ENCODE measurements around the gene TNPO3. TPM values are rescaled to one million over a fixed set of nuclear protein-coding genes. Genes with fewer than 3 reads are reported as not detected.
A peak's percentile ranks its signal among the peaks of the same experiment; 100 is the strongest.
"Not testable (repeated sequence)": the region's sequence is repeated elsewhere in the genome, so short reads cannot be mapped to it uniquely, and the experiment has no call there.

Gene TNPO3
- total RNA-seq, 1 experiment from 2014 or later, result 61.5 TPM

DNA sequence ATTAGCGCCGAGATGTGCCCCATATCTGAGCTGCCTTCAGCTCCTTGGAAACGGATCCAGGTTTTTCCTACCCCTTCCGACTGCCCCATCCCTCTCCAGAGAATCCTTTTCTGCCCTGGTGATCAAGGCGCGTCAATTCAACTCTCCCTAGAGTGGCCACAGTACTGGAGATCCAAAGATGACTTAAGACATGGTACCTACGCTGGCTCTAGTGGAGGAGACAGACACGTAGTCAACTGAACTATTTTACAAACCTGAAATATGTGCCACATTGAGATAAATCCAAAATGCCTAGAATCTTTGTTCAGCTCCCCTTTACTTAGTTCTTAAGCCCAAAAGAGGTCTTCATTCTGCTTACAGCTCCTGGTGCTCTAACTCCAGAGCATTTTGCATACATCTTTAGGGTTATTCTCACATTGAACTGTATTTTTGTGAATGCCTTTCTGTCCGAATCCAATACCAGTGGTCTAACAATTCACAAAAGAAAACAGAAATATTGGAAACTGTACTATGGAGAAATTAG is 444 bp upstream of the TNPO3 start:
- H3K27me3 ChIP-seq (replicated peaks), result no peaks in the 10 kb centered on the region
- H3K4me1 ChIP-seq (replicated peaks), result peaks cover 5% of the 10 kb centered on the region; the same call in 1 of the 2 replicates
- H3K27ac ChIP-seq, result peak overlapping the region; percentile 97
- no peak for DNase-seq (ENCODE audit: low read depth in 1 of 2, low spot score in 2 of 2)
- peaks cover 17% of the 10 kb centered on the region for H3K36me3 ChIP-seq
- H3K4me3 ChIP-seq, result peak overlapping the region; percentile 78
- no peaks in the 10 kb centered on the region for H3K9me3 ChIP-seq (replicated peaks)

DNA sequence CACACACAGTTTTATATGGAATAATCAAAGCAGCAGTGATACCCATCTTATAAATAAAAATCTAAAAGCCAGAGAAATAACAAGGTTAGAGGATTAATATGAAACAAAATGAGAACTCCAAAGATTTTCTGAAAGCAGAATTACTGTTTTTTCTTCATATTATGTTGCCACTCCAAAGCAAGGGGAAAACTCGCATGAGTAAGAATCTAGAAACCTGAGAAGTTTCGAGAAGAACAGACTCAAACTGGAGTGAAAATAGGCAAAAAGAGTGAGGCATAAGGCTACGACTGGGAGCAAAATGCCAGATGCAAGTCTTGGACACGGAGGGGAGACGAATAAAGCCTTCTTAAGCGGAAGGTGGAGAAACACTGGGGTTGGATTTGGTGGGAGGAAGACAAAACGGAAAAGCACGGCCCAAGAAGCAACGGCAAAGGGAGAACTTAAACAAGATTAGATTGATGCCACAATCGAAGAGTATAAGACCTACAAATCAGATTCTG is 923 bp downstream of the TNPO3 start:
- Histone ChIP-seq H3K36me3 (peaks cover 23% of the 10 kb centered on the region), H3K27ac (peak overlapping the region; percentile 97), H3K4me1 (replicated peaks) (peaks cover 12% of the 10 kb centered on the region), H3K4me3 (peak overlapping the region; percentile 78), H3K27me3 (replicated peaks) (no peaks in the 10 kb centered on the region), H3K9me3 (replicated peaks) (no peaks in the 10 kb centered on the region)
- no peak for DNase-seq (ENCODE audit: low read depth in 1 of 2, low spot score in 2 of 2)

DNA sequence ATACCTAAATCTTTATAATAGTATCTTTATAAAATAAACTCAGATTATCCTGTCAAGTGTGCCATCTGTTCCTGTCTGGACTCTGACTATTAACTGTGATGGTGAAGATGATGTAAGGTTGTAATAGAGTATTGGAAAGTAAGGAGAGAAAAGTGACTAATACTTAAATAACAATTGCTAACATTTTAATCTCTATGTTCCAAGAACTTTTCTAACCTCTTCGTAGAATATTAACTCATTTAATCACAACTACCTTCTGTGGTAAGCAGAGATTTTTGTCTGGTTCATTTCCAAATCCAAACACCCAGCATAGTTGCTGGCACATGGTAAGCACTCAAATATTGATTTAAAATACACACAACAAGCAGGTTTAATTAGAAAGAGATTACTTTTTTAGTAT is 2.5 kb downstream of the TNPO3 start:
- H3K4me1 ChIP-seq (replicated peaks), result peaks cover 28% of the 10 kb centered on the region
- H3K27me3 ChIP-seq (replicated peaks), result no peaks in the 10 kb centered on the region
- no peak overlapping the region for H3K27ac ChIP-seq
- no peak overlapping the region for H3K4me3 ChIP-seq
- no peak for DNase-seq (ENCODE audit: low read depth in 1 of 2, low spot score in 2 of 2)
- no peaks in the 10 kb centered on the region for H3K9me3 ChIP-seq (replicated peaks)
- peaks cover 23% of the 10 kb centered on the region for H3K36me3 ChIP-seq

DNA sequence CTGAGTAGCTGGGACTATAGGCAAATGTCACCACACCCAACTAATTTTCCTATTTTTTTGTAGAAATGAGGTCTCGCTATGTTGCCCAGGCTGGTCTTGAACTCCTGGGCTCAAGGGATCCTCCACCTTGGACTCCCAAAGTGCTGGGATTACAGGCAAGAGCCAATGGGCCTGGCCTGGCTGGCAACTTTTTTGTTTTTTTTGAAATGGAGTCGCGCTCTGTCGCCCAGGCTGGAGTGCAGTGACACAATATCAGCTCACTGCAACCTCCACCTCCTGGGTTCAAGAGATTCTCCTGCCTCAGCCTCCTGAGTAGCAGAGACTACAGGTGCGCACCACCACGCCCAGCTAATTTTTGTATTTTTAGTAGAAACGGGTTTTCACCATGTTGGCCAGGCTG is 3.5 kb downstream of the TNPO3 start:
- not testable (repeated sequence) for H3K4me3 ChIP-seq; DNase-seq (ENCODE audit: low read depth in 1 of 2, low spot score in 2 of 2)
- H3K36me3 ChIP-seq, result peaks cover 23% of the 10 kb centered on the region

DNA sequence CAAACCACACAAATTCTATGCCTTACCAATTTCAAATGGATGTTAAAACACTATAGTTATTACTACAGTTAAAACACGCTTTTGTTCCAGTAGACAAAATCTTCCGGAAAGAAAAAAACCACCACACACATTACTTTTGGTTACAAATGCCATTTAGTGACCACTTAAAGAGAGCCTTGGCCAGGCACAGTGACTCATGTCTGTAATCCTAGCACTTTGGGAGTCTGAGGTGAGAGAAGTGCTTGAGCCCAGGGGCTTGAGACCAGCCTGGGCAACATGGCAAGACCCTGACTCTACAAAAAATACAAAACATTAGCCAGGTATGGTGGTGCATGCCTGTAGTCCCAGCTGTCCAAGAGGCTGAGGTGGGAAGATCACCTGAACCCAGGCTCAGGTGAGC is 7.2 kb downstream of the TNPO3 start:
- Histone ChIP-seq H3K36me3 (peaks cover 23% of the 10 kb centered on the region), H3K27ac (no peak overlapping the region), H3K4me3 (no peak overlapping the region), H3K27me3 (replicated peaks) (no peaks in the 10 kb centered on the region), H3K9me3 (replicated peaks) (no peaks in the 10 kb centered on the region), H3K4me1 (replicated peaks) (peaks cover 24% of the 10 kb centered on the region)
- peak in 1 of 2 experiments; percentile 23 for DNase-seq (ENCODE audit: low read depth in 1 of 2, low spot score in 2 of 2)

More for the DNA sequence above, 3.5 kb downstream of the TNPO3 start:
- H3K9me3 ChIP-seq (replicated peaks); H3K27me3 ChIP-seq (replicated peaks); H3K27ac ChIP-seq: not testable (repeated sequence)
- H3K4me1 ChIP-seq (replicated peaks), result peaks cover 29% of the 10 kb centered on the region

DNA sequence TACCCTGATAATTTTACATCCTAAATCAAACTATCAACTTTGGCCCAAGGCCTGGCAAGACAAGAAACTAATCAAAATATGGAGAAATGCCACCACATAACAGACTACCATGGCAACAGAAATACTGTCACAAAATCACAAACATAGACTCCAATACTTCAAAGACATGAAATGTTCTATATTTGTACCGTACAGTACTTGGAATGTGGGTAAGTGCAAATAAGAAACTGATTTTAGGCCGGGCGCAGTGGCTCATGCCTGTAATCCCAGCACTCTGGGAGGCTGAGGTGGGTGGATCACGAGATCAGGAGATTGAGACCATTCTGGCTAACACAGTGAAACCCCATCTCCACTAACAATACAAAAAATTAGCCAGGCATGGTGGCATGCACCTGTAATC is 9.2 kb downstream of the TNPO3 start:
- H3K36me3 ChIP-seq, result peaks cover 9% of the 10 kb centered on the region
- H3K9me3 ChIP-seq (replicated peaks), result no peaks in the 10 kb centered on the region
- no peak overlapping the region for H3K4me3 ChIP-seq
- H3K4me1 ChIP-seq (replicated peaks), result peaks cover 24% of the 10 kb centered on the region
- no peak for DNase-seq (ENCODE audit: low read depth in 1 of 2, low spot score in 2 of 2)
- no peak overlapping the region for H3K27ac ChIP-seq
- H3K27me3 ChIP-seq (replicated peaks), result no peaks in the 10 kb centered on the region

DNA sequence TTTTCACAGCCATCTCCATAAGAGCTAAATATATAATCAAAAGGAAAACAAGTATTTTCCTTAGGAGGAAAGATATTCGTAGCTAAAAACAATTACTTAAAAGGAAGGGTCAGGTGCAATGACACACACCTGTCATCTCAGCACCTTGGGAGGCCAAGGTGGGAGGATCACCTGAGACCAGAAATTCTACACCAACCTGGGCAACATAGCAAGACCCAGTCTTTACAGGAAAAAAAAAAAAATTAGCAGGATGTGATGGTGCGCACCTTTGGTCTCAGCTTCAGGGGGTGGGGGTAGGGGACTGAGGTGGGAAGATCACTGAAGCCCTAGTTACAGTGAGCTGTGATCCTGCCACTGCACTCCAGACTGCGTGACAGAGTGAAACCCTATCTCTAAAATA is 11.9 kb downstream of the TNPO3 start:
- Histone ChIP-seq H3K27me3 (replicated peaks) (no peaks in the 10 kb centered on the region), H3K9me3 (replicated peaks) (no peaks in the 10 kb centered on the region)
- DNase-seq (ENCODE audit: low read depth in 1 of 2, low spot score in 2 of 2), result no peak

DNA sequence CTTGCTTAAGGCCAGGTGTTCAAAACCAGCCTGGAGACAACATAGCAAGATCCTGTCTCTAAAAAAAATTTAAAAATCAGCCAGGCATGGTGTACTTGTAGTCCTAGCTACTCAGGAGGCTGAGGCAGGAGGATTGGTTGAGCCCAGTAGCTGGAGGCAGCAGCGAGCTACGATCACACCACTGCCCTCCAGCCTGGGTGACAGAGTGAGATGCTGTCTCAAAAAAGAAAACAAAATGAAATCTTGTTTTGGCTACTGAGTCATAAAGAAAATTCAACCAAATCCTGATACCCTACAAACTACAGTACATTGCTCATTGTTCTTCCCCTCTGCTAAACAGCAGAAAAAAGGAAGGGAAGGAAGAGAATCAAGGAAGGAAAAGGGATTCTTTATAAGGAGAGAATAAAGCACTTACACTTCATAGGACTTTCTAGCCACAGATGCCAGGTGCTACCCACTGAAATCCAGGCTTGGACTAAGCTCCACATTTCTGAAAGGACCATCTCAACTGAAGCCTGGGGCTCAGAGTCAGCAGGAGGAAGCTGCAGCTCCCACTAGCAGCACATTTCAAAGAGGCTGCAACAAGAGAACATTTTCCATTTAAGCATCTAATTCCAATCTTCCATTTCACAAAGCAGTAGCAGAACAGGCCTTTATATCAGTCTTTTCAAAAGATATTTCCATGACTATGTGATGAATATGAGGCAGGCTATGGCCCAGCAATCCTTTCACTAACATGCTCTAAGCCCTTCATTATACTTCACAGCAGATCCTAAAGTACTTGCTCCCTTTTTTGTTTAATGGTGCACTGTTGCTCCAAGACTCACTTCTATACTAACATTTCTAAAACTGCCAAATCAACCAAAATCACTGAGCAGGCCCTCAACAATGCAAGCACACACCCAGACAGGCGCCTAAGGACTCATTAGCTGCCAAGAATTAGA is 13.5 kb downstream of the TNPO3 start:
- Histone ChIP-seq H3K27ac (no peak overlapping the region), H3K9me3 (replicated peaks) (no peaks in the 10 kb centered on the region), H3K4me1 (replicated peaks) (no peaks in the 10 kb centered on the region), H3K36me3 (peaks cover 35% of the 10 kb centered on the region), H3K4me3 (no peak overlapping the region), H3K27me3 (replicated peaks) (no peaks in the 10 kb centered on the region)
- DNase-seq (ENCODE audit: low read depth in 1 of 2, low spot score in 2 of 2), result no peak

More for the DNA sequence above, 11.9 kb downstream of the TNPO3 start:
- H3K27ac ChIP-seq, result no peak overlapping the region
- peaks cover 7% of the 10 kb centered on the region for H3K4me1 ChIP-seq (replicated peaks)
- H3K36me3 ChIP-seq, result peaks cover 23% of the 10 kb centered on the region
- no peak overlapping the region for H3K4me3 ChIP-seq

DNA sequence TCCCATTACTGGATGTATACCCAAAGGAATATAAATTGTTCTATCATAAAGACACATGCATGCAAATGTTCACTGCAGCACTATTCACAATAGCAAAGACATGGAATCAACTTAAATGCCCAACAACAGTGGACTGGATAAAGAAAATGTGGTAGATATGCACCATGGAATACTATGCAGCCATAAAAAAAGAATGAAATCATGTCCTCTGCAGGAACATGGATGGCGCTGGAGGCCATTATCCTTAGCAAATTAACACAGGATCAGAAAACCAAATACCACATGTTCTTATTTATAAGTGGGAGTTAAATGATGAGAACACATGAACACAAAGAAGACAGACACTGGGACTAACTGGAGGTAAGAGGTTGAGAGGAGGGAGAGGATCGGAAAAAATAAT is 16.4 kb downstream of the TNPO3 start:
- not testable (repeated sequence) for H3K4me1 ChIP-seq (replicated peaks); H3K27me3 ChIP-seq (replicated peaks); H3K4me3 ChIP-seq; DNase-seq (ENCODE audit: low read depth in 1 of 2, low spot score in 2 of 2); H3K9me3 ChIP-seq (replicated peaks); H3K27ac ChIP-seq
- H3K36me3 ChIP-seq, result peaks cover 48% of the 10 kb centered on the region

DNA sequence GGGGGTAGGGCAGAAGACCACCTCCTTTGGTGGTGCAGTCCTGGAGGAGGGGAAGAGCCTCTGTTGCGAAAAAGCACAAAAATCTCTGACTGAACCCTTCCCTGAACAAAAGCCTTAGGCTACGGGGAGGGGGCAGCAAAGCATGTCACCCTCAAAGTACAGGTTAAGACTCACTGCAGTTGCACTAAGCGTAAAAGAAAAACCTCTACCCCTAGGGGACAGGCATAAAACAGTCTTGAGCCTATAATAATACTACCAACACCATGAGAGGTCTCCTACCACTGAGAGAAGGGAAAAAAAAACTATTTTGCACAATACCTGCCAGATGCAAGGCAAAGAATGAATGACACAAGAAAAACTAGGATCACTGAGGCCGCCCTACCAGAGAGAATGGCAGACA is 17.3 kb downstream of the TNPO3 start:
- H3K27me3 ChIP-seq (replicated peaks), result no peaks in the 10 kb centered on the region
- H3K27ac ChIP-seq, result no peak overlapping the region
- no peaks in the 10 kb centered on the region for H3K9me3 ChIP-seq (replicated peaks)
- no peak for DNase-seq (ENCODE audit: low read depth in 1 of 2, low spot score in 2 of 2)
- peaks cover 54% of the 10 kb centered on the region for H3K36me3 ChIP-seq
- no peak overlapping the region for H3K4me3 ChIP-seq
- H3K4me1 ChIP-seq (replicated peaks), result no peaks in the 10 kb centered on the region

DNA sequence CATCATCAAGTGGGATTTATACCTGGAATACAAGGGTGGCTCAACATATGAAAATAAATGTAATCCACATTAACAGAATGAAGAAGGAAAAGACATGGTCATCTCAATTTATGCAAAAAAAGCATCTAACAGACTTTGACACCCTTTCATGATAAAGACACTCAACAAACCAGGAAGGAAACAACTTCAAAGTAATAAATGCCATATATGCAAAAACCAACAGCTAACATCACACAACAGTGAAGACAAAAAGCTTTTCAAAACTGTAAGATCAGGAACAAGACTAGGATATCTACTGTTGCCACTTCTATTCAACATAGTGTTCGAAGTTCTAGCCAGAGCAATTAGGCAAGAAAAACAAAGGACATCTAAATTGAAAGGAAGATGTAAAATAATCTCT is 22.9 kb downstream of the TNPO3 start:
- Histone ChIP-seq H3K27ac (no peak overlapping the region), H3K36me3 (peaks cover 42% of the 10 kb centered on the region), H3K4me3 (no peak overlapping the region), H3K4me1 (replicated peaks) (no peaks in the 10 kb centered on the region), H3K27me3 (replicated peaks) (no peaks in the 10 kb centered on the region), H3K9me3 (replicated peaks) (no peaks in the 10 kb centered on the region)
- DNase-seq (ENCODE audit: low read depth in 1 of 2, low spot score in 2 of 2), result no peak

DNA sequence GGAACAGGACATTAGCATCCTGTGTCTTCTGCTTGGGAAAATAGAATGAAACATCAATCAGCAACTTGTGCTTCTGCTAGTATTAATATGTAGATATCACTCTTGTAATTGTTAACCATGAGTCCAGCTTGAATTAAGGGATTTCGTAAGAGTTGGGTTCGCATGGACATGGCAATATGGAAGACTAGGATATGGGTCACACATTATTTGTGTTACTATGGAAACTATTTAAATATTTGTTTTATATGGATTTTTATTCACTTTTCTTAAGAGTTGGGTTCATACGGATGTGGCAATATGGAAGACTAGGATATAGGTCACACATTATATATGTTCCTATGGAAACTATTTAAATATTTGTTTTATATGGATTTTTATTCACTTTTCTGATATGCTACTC is 24.5 kb downstream of the TNPO3 start:
- no peak overlapping the region for H3K27ac ChIP-seq
- DNase-seq (ENCODE audit: low read depth in 1 of 2, low spot score in 2 of 2), result no peak
- H3K27me3 ChIP-seq (replicated peaks), result no peaks in the 10 kb centered on the region
- no peak overlapping the region for H3K4me3 ChIP-seq
- H3K4me1 ChIP-seq (replicated peaks), result no peaks in the 10 kb centered on the region
- H3K9me3 ChIP-seq (replicated peaks), result no peaks in the 10 kb centered on the region
- peaks cover 36% of the 10 kb centered on the region for H3K36me3 ChIP-seq

DNA sequence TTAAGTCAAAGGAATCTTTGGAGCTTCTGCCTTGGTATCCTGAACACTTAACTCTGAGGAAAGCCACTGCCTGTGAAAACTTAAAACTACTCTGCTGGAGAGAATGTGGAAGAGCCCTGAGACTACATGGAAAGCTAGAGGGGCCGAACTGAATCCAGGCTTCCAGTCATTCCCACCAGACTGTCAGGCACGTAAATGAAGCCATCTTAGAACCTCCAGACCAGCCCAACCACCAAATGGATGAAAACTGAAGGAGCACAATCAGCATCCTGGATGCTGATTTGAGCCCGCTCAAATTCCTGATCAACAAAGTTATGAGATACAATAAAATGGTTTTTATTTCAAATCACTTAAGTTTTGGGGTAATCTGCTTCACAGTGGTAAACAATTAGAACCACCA is 30.8 kb downstream of the TNPO3 start:
- Histone ChIP-seq H3K27me3 (replicated peaks) (no peaks in the 10 kb centered on the region), H3K27ac (no peak overlapping the region), H3K4me3 (no peak overlapping the region), H3K9me3 (replicated peaks) (no peaks in the 10 kb centered on the region), H3K36me3 (peaks cover 17% of the 10 kb centered on the region), H3K4me1 (replicated peaks) (no peaks in the 10 kb centered on the region)
- no peak for DNase-seq (ENCODE audit: low read depth in 1 of 2, low spot score in 2 of 2)

DNA sequence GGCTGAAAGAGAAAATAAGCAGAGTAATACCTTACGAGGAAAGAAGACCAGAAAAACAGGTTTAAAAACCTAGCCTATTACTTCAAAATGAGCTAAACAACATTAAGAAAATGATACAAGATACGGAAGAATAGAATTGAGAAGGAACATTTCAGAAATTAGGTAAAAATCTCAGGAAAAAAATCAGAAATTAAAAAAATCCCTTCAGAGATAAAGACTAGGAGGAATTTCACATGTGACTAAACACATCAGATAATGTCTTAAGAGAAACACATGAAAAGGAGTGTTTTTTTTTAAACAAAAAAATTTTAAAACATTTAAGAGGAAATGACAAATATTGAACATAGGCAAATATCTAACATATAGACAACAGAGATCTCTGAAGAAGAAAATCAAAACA is 33.3 kb downstream of the TNPO3 start:
- Histone ChIP-seq H3K4me1 (replicated peaks) (no peaks in the 10 kb centered on the region), H3K27ac (no peak overlapping the region), H3K27me3 (replicated peaks) (no peaks in the 10 kb centered on the region), H3K4me3 (no peak overlapping the region), H3K36me3 (peaks cover 24% of the 10 kb centered on the region), H3K9me3 (replicated peaks) (no peaks in the 10 kb centered on the region)
- DNase-seq (ENCODE audit: low read depth in 1 of 2, low spot score in 2 of 2), result no peak

Data from SJSA1 (cell line).